PFSK-1 (cell line): ENCODE measurements around the gene DGKH.

Experiments used
- FOXP2 ChIP-seq: optimal IDR thresholded peaks from 2 replicates; pipeline ENCODE3; 2011; ENCODE audit warnings: borderline replicate concordance, control low read depth, inconsistent platforms; ENCODE audit not compliant: insufficient read depth; ENCODE audit errors: extremely low read length, extremely low read depth
- POLR2AphosphoS5 ChIP-seq: IDR thresholded peaks from 2 replicates; pipeline ENCODE4 v1.6.1; 2012; ENCODE audit warnings: low read depth, mild to moderate bottlenecking, control low read depth, low read length, moderate library complexity
- SIN3A ChIP-seq: IDR thresholded peaks from 2 replicates; pipeline ENCODE4 v1.6.1; 2012; ENCODE audit warnings: mild to moderate bottlenecking, low read length, moderate library complexity, borderline replicate concordance; ENCODE audit not compliant: insufficient read depth
- TAF1 ChIP-seq: IDR thresholded peaks from 2 replicates; pipeline ENCODE4 v1.6.1; 2012; ENCODE audit warnings: low read length, control low read depth, borderline replicate concordance; ENCODE audit not compliant: insufficient read depth
- TF ChIP-seq, protein P1 (sequence below), 2 experiments: IDR thresholded peaks; 2 replicates each; pipeline versions ENCODE4 v1.6.1 to v1.8.0; 2011 to 2012; ENCODE audit warnings: low read depth in 2 of 2, low read length in 2 of 2, control low read depth in 1 of 2, inconsistent platforms in 1 of 2, mild to moderate bottlenecking in 1 of 2, moderate library complexity in 1 of 2; ENCODE audit not compliant: insufficient read depth in 1 of 2

Gene DGKH

DNA sequence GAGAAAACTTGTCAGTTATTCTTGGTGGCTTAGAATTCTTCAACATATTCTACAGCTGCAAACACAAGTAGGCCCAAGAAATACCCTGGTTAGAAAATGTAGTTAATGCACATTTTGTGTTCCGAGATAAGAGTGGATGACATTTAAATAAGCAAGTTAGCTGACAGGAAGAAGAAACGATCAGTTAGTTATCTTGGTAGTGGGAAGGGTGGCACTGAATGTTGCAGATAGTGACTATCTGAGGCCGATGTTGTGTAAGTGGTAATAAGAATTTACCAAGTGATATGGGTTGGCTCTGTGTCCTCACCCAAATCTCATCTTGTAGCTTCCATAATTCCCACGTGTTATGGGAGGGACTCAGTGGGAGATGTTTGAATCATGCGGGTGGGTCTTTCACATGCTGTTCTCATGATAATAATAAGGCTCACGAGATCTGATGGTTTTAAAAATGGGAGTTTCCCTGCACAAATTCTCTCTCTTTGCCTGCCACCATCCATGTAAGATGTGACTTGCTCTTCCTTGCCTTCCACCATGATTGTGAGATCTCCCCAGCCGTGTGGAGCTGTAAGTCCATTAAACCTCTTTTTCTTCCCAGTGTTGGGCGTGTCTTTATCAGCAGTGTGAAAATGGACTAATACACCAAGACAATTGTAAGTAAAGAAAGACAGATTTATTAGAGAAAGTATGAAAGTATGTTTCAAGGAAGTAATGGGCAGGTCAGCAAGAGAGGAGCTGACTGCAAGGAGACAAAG lies 212.6 kb downstream of the DGKH start:
- TF ChIP-seq FOXP2 (no peak), POLR2AphosphoS5 (no peak), SIN3A (no peak), TAF1 (no peak)
- TF ChIP-seq, protein P1, sequence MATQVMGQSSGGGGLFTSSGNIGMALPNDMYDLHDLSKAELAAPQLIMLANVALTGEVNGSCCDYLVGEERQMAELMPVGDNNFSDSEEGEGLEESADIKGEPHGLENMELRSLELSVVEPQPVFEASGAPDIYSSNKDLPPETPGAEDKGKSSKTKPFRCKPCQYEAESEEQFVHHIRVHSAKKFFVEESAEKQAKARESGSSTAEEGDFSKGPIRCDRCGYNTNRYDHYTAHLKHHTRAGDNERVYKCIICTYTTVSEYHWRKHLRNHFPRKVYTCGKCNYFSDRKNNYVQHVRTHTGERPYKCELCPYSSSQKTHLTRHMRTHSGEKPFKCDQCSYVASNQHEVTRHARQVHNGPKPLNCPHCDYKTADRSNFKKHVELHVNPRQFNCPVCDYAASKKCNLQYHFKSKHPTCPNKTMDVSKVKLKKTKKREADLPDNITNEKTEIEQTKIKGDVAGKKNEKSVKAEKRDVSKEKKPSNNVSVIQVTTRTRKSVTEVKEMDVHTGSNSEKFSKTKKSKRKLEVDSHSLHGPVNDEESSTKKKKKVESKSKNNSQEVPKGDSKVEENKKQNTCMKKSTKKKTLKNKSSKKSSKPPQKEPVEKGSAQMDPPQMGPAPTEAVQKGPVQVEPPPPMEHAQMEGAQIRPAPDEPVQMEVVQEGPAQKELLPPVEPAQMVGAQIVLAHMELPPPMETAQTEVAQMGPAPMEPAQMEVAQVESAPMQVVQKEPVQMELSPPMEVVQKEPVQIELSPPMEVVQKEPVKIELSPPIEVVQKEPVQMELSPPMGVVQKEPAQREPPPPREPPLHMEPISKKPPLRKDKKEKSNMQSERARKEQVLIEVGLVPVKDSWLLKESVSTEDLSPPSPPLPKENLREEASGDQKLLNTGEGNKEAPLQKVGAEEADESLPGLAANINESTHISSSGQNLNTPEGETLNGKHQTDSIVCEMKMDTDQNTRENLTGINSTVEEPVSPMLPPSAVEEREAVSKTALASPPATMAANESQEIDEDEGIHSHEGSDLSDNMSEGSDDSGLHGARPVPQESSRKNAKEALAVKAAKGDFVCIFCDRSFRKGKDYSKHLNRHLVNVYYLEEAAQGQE (IDR thresholded peaks at IDR 0.05; ENCODE audit: insufficient read depth in 1 of 2, low read depth in 2 of 2, low read length in 2 of 2): no peak

DNA sequence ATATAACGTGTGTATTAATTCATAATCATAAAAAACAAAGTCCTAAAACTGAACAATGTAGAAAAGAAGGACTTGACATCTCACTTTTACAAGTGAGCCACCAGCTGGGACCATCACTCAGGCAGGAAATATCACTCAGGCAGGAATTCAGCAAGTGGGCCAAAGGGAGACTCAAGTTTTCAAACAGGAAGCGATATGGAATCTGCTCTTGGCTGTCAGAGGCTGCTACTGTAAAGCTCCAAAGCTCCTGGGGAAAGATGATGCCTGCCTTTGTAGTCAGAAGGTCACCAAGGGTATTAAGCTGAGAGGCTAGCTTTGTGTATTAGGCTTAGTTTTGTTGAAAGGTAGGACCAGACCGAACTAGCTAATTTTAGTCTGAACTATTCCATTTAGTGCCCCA lies 218.0 kb downstream of the DGKH start:
- TF ChIP-seq POLR2AphosphoS5 (no peak), FOXP2 (no peak), SIN3A (no peak), TAF1 (no peak)
- TF ChIP-seq, protein P1 (IDR thresholded peaks at IDR 0.05; ENCODE audit: insufficient read depth in 1 of 2, low read depth in 2 of 2, low read length in 2 of 2): no peak

DNA sequence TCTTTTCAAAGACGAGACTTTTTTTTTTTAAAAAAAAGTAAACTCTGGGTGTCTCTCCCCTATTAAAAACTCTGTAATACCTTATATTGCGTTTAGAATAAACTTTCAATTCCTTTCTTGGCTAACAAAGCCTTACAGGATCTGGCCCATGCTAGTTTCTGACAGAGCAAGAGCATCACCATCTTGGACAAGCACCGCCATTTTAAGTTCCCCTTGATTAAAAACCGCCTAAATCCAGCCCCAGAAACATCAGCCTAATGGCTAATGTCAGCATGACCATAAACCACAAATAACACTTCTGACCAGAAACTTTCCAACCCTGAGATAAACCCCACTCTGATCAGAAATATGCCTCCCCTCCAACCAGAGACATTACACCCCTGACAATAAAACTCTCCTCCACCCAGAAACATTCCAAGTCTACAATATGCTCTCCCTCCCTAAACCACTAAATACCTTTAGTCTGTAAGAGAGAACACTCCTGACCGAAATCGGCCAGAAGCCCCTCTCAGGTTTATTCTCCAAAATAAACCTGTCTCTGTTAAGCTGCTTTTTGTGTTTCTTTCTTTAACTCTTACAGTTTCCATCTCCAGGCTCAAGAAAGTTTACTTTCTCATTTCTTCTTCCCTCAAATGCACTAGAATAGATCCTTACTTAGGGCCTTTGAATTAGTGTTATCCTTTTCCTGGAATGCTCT lies 221.9 kb downstream of the DGKH start:
- TF ChIP-seq POLR2AphosphoS5: no peak

DNA sequence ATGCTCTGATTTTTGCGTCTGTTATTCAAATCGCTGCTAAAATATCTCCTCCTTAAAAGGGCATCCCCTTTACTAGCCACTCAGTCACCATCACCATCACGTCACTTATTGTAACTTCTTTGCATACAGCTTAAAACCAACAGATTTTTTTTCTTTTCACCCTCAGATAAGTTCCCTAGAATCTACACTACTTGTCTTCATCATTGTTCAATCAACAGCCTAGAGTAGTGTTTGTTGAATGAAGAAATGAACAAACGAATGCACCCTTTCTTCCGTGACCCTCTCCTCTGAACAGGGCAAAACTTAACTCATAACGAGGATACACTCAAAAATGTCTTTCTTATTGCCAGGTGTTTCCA lies 222.4 kb downstream of the DGKH start:
- TF ChIP-seq SIN3A (no peak), TAF1 (no peak), POLR2AphosphoS5 (no peak), FOXP2 (no peak)
- TF ChIP-seq, protein P1 (IDR thresholded peaks at IDR 0.05; ENCODE audit: insufficient read depth in 1 of 2, low read depth in 2 of 2, low read length in 2 of 2): no peak

- TF ChIP-seq TAF1: no peak
- TF ChIP-seq POLR2AphosphoS5: peak; percentile 41; the same call in 1 of the 2 replicates
- TF ChIP-seq SIN3A: peak; percentile 92; the same call in 1 of the 2 replicates
- TF ChIP-seq FOXP2: no peak
These were observed 223.1 kb downstream of the DGKH start for GRCh38 chr13:42271337-42272114.
